ENCODE data around the gene ADAMTS1. TPM values are rescaled to one million over a fixed set of nuclear protein-coding genes. Genes with fewer than 3 reads are reported as not detected.

Gene ADAMTS1
- total and polyA plus RNA-seq, 2 of the 4 experiments (the other 2 are of a cell fraction), result 116 to 317 TPM

- no peak for TF ChIP-seq MAFK (IDR thresholded peaks at IDR 0.05; ENCODE audit: low read depth, low read length)
- TF ChIP-seq BHLHE40 (IDR thresholded peaks at IDR 0.05; ENCODE audit: low read depth, low read length), result no peak
- TF ChIP-seq FOS (IDR thresholded peaks at IDR 0.05; ENCODE audit: low read depth, low read length), result no peak
These were observed 6.1 kb upstream of the ADAMTS1 start (continued) for GRCh38 chr21:26851109-26851944.

DNA sequence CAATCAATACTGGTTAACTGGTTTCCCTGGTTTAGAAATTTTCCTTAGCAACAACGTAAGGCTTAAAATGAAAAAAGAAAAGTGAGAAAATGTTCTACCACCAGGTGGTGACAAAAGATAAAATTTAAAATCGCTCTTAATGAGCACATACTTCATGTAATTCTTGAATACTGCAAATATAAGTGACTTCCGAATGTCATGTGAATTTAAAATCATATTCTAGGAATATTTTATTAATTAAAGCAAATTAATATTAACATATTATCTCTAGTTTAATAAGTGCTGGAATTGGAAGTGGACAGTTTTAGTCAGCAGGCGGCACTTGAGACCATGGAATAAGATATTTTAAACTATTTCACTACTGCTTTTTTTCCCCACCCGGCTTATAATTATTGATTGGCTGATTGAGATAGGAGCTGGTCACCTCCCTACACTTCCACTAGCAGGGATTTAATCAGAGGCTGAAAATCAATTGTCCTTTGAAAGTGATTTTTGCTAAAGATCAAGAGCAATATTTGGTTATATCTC lies 5.0 kb upstream of the ADAMTS1 start:
- H3K4me3 ChIP-seq (ENCODE audit: insufficient read depth, low read depth, low read length), result no peak overlapping the region
- H3K79me1 ChIP-seq (ENCODE audit: low read depth in 1 of 2, low read length in 2 of 2), result no peaks in the 10 kb centered on the region
- no peaks in the 10 kb centered on the region for H3K36me3 ChIP-seq (ENCODE audit: control insufficient read depth, insufficient read depth, low read length)
- intact Hi-C loops (cut with micrococcal nuclease), result loop anchor here (1.0 to 2.0 kb wide), 7 partner anchors 117 to 1943 kb away; partner anchors contain the start of gene ADAMTS5
- no peak overlapping the region for H3K9ac ChIP-seq (ENCODE audit: low read depth, low read length)
- TF ChIP-seq SMC3 (IDR thresholded peaks at IDR 0.05; ENCODE audit: low read depth, low read length) (peak; percentile 69), RFX5 (IDR thresholded peaks at IDR 0.05; ENCODE audit: low read depth, low read length) (no peak), RAD21 (IDR thresholded peaks at IDR 0.05; ENCODE audit: low read length) (peak; percentile 72)
- TF ChIP-seq, protein P1, sequence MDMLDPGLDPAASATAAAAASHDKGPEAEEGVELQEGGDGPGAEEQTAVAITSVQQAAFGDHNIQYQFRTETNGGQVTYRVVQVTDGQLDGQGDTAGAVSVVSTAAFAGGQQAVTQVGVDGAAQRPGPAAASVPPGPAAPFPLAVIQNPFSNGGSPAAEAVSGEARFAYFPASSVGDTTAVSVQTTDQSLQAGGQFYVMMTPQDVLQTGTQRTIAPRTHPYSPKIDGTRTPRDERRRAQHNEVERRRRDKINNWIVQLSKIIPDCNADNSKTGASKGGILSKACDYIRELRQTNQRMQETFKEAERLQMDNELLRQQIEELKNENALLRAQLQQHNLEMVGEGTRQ (IDR thresholded peaks at IDR 0.05; ENCODE audit: low read depth, low read length), result no peak
- TF ChIP-seq, protein P2, sequence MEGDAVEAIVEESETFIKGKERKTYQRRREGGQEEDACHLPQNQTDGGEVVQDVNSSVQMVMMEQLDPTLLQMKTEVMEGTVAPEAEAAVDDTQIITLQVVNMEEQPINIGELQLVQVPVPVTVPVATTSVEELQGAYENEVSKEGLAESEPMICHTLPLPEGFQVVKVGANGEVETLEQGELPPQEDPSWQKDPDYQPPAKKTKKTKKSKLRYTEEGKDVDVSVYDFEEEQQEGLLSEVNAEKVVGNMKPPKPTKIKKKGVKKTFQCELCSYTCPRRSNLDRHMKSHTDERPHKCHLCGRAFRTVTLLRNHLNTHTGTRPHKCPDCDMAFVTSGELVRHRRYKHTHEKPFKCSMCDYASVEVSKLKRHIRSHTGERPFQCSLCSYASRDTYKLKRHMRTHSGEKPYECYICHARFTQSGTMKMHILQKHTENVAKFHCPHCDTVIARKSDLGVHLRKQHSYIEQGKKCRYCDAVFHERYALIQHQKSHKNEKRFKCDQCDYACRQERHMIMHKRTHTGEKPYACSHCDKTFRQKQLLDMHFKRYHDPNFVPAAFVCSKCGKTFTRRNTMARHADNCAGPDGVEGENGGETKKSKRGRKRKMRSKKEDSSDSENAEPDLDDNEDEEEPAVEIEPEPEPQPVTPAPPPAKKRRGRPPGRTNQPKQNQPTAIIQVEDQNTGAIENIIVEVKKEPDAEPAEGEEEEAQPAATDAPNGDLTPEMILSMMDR (conservative IDR thresholded peaks at IDR 0.05; ENCODE audit: low read depth, low read length), result peak; percentile 58
- dilution Hi-C loops (cut with HindIII; ENCODE audit: low sequenced_read_pairs, unreplicated experiment), result no loop called here
- ChIA-PET CTCF (interaction anchor here (0.6 to 1.2 kb wide), 5 partner anchors 848 to 1895 kb away, joined by 3 to 6 read pairs (median 5); no protein-coding TSS in a partner anchor), POLR2A (ENCODE audit: unreplicated experiment) (no interaction called here)
- DNase-seq (peak; percentile 59), ATAC-seq (ENCODE audit: low read depth) (no peak)
- H2AFZ ChIP-seq (replicated peaks; ENCODE audit: low read length, poor library complexity), result no peak overlapping the region
- no peak overlapping the region for H2AK5ac ChIP-seq (ENCODE audit: low read depth, low read length)
- H3K4me1 ChIP-seq (ENCODE audit: control insufficient read depth, insufficient read depth, low read length), result peaks cover 8% of the 10 kb centered on the region
- no peaks in the 10 kb centered on the region for H3K9me3 ChIP-seq (ENCODE audit: control insufficient read depth, insufficient read depth, low read length)
- no peak overlapping the region for H3K4ac ChIP-seq (ENCODE audit: low read depth, low read length)
- WGBS, 2 experiments (ENCODE audit: extremely low coverage in 2 of 2, insufficient read length in 1 of 2), result no CpG with 5 or more reads among the region's 5 CpGs
- no peaks in the 10 kb centered on the region for H3K27me3 ChIP-seq (ENCODE audit: control insufficient read depth, insufficient read depth, low read length)
- H3K27ac ChIP-seq (ENCODE audit: insufficient read depth, low read length), result peak overlapping the region; percentile 33; the same call in 1 of the 2 replicates
- peak overlapping the region; percentile 21 for H2BK5ac ChIP-seq (ENCODE audit: low read depth, low read length, poor library complexity, severe bottlenecking)
- in situ Hi-C loops (cut with MboI; ENCODE audit: low sequenced_read_pairs), result loop anchor here (5.0 kb wide), 2 partner anchors 852 to 1487 kb away; no protein-coding TSS in a partner anchor
- no peak overlapping the region for H3K56ac ChIP-seq (ENCODE audit: extremely low read depth, insufficient read depth, low read length)
- no peak overlapping the region for H3K23ac ChIP-seq (ENCODE audit: low read depth, low read length)
- H3K9me1 ChIP-seq (ENCODE audit: insufficient read depth, low read length), result no peaks in the 10 kb centered on the region
- no peak overlapping the region for H2AK9ac ChIP-seq (replicated peaks; ENCODE audit: low read depth, low read length, poor library complexity)
- H3K18ac ChIP-seq (ENCODE audit: low read depth, low read length), result no peak overlapping the region; the same call in 1 of the 2 replicates
- H2BK120ac ChIP-seq (ENCODE audit: low read depth, low read length), result no peak overlapping the region
- no peak overlapping the region for H4K8ac ChIP-seq (ENCODE audit: low read depth in 2 of 2, low read length in 2 of 2)
- H2BK20ac ChIP-seq (ENCODE audit: low read depth, low read length), result 0 out of 2 replicates have a peak overlapping the region, but pooled peaks have one; percentile 32
- H4K5ac ChIP-seq (ENCODE audit: low read depth, low read length), result no peak overlapping the region
- H4K20me1 ChIP-seq (ENCODE audit: insufficient read depth, low read length), result no peaks in the 10 kb centered on the region; the same call in 1 of the 2 replicates
- no peak overlapping the region for H3K14ac ChIP-seq (replicated peaks; ENCODE audit: low read depth, low read length)
- H4K91ac ChIP-seq (ENCODE audit: insufficient read depth, low read depth, low read length), result no peak overlapping the region
- no peak overlapping the region; the same call in 2 of the 3 replicates for H2BK15ac ChIP-seq (ENCODE audit: low read depth, low read length)
- H3K4me2 ChIP-seq (ENCODE audit: low read depth, low read length), result no peak overlapping the region
- no TSS peak for BruUV-seq (replicated peaks)
